Left forelimb (tissue), 1 donor: Measurements from ENCODE around the gene DNTT.

Experiments
- DNase-seq: peaks from one replicate; pipeline ENCODE4 v3.0.0-alpha.2; 2018; ENCODE audit warnings: low spot score

The DNTT gene

DNA sequence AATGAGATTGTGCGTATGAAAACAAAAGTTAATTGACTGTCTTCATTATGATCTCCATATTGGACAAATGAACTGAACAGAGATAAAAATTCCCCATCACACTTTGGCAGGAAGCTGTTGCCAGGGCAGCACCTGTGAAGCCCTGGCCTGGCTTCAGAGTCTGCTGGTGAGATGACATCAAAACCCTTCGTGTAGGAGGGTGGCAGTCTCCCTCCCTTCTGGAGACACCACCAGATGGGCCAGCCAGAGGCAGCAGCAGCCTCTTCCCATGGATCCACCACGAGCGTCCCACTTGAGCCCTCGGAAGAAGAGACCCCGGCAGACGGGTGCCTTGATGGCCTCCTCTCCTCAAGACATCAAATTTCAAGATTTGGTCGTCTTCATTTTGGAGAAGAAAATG is at the start of gene DNTT:
DNTT (plus strand) TSS at position 205 of the 400 bp plus-strand sequence; CDS start at position 269, 64 bp downstream.
- no peak for DNase-seq

DNA sequence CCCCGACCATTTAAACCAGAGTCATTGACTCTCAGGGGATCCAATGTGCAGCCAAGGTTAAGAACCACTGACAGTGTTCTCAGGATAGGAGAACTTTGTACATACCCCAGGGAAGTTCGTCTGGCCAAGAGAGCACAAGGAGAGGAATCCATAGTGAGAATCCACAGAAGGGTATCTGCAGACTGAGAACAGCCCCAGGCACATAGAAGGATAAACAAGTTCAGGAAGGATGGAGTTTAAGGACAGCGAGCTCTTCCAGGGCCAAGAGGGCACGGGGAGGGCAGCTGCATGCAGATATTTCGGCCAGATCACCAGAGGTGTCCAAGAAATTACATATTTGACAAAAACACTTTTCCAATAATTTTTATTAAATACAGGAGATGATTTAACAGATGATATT is 49.3 kb upstream of the DNTT start:
- no peak for DNase-seq

DNA sequence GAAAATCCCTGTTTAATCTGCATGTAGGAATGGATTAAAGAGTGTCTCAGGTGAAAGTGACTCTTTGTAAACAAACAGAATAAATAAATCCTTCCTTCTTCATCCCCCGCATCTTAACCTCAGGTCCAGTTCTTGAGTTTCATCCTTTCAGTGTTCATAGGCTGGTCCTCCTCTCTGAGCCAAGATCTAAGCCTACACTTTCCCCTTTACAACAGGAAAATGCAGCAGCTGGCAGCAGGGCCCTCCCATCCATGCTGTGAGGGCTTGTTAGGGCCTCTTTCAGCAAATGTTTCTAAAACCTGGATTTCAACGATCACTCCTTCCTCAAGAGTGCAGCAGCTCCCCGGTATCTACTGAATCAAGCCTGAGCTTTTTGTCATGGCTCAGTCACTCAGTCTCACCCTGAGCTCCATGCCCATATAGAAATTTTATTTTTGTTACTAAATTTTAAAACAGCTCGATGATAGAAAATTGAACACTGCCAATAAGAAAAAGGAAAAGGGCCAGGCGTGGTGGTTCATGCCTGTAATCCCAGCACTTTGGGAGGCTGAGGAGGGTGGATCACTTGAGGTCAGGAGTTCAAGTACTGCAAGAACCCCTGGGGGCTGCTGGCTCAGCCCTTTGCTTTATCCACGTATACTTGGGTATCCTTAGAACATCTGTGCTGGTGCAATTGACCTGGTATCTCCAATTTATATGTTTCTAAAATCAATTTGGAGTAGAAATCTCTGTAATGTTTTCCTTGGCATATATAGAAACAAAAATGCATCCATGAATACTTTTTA is 48.5 kb upstream of the DNTT start:
- no peak for DNase-seq

DNA sequence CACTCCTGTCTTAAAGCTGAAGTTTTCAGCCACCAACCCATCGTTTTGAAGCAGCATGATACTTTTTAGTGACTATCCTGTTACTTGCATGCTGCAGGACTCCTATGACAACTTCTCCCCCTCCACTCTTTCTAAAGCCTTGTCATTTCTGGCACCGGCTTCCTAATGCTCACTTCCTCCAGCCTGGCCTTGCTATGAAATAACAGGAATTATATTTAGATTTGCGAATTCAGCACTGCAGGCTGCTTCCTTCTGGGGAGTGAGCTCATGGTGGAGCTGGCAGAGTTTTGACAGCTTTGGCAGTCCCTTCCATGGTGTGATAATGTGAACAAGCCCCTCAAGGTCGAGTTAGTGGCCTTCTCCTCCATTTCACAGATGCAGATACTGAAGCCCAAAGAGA is 46.3 kb upstream of the DNTT start:
- no peak for DNase-seq

DNA sequence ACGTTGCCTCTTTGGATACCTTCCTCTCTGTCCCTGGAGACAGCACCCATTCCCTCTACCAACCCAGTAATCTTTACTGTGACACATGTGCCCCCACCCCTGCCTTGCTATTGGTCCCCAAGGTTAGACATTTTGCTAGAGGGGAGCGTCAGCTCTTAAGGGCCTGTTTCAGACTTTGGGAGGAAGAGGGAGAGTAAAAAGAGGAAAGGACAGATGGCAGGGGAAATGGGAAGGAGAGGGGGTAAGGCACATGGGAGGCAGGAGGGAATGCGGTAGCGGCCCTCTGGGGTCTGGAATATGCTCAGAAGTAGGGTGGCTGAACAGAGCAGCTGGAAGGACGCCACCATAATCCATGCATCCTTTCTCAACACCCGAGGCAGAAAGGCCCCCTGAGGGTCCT is 45.1 kb upstream of the DNTT start:
- no peak for DNase-seq

DNA sequence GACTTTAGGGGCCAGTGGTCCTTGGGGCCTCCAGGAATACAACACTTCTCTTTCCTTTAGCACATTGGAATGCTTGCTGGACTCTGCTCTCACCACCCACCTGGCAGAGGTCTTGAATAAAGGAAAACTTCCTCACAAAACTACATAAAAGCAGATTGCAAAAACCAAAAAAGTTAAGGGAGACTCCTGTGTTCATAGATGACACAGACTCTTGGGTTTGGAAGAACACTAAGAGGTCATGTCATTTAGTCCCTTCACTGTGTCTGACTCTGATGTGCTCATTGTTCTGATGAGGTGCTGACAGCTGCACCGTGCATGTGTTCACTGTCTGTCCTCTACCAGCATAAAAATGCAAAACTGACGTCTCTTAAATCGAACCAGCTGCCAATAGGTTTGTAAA is 44.2 kb upstream of the DNTT start:
- no peak for DNase-seq

DNA sequence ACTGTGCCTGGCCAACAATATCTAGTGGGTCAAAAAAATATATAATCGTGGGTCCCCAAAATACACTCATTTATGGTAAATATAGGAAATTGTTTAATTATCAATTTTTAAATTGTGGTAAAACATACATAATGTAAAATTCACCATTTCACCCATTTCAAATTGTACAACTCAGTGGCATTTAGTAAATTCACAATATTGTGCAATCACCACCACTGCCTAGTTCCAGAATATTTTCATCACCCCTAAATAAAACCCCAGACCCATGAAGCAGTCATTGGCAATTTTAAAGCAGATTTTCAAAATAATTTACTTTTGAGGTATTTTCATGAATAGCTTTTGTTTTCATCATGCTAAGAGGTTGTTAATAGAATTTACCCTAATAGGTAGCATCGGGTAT is 43.1 kb upstream of the DNTT start:
- DNase-seq = no peak

DNA sequence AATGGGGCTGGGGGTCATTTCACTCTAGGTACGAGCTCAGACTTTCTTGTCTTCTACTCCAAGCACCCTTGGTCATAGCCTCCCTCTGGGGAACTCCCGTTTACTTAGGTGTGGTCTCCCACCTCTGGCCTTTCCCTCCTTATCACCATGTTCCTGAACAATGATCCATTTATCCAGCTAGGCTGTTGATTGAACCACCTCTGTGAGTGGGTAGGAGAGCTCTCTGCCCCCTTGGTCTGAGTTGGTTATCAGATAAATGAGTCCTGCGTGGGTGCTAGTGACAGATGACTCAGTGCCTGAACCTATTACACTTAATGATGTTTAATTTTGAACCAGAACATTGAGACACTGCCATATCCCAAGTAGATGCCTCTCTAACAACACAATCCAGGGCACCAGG is 42.3 kb upstream of the DNTT start:
- DNase-seq = no peak

DNA sequence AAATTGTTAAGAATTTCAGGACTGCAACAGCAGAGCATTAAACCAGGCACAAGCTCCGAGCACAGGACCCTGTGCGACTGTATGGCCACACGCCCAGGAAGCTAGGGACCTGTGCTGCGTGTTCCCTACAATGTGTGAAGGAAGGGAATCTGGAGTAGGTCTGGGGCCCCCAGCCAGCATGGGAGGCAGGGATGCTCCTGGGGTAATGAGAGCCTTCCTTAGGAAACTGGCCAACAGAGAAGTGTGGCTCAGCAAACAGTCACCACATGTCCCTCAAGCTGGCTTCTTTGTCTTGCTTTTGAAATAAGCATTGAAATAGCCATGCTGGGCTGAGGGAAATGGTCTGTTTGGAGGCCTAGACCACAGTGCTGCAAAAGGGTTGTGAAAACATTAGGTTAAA is 41.1 kb upstream of the DNTT start:
- no peak for DNase-seq

DNA sequence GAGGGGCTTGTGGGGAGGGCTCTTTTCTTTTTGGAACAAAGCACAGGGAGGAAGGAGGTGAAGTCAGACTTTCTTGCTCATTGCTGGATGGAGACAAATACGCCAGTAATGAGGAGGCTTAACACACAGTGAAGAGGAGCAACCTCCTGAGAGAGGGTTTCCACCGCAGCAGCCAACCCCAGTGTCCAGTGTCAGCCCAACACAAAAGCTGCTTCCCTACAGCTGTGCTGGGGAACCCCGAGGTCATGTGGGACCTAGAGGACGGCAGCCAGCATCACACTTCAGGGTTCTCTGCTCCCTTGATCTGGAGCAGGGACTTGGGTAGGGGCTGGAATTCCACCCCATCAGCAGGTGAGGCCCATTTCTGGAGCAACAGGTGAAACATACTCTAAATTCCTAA is 40.6 kb upstream of the DNTT start:
- DNase-seq = no peak

DNA sequence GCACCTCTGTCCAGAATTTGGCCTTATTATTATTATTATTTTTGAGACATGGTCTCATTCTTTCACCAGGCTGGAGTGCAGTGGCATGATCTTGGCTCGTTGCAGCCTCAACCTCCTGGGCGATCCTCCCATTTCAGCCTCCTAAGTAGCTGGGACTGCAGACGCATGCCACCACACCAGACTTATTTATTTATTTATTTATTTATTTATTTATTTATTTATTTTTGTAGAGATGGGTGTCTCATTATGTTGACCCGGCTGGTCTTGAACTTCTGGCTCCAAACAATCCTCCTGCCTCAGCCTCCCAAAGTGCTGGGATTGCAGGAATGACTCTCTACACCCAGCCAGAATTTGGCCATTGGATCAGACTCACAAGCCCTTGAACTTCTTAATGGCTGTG is 39.3 kb upstream of the DNTT start:
- DNase-seq = no peak

DNA sequence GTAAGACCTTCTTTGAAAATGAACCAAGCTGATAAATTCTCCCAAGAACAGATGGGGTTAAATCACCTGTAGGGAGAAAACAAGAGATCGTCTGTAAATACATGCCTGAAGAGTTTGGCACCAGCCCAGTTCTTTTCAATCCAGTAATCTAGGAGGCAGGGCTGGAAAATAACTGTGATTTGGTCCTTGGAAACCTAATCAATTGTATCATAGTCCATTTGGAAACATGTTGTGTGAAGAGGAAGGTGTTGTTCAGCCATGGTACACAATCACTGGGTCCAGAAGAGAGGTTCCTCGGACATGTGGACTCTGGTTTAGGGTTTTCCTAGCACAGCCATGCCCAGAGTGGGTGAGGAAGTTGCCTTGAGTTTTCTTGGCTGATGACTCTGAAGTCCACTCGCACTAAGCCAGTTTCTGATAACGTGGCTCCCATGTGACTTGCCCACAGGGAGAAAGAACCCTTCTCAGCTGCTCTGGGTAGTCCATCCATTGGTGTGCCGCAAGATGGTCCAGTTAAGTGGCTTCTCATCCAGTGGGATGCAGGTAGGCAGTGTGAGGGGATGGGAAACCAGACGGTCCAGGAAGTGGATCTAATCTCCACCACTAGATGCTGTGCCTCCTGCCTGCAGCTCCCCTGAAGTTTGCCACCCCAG is 38.0 kb upstream of the DNTT start:
- DNase-seq = no peak

DNA sequence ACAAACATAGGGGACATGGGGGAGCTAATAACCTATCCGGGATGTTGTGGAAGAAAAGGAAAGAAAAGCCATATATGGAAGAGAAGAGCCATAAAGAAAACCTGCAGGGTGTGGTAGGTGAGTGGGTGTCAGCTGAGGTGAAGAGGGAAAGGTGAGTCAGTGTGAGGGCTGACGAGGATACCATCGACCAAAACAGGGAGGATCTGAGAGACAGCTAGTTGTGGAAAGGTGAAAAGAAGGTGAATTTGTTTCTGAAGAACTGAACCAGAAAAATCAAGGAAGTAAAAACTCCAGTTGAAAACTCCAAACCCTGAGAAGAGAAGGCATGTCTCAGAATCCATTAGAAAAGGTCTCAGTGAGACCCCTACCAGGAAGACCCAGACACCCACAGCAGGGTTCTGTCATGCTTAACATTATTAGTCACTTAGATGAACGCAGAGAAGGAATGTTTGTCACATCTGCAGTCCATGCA is 37.0 kb upstream of the DNTT start:
- no peak for DNase-seq

DNA sequence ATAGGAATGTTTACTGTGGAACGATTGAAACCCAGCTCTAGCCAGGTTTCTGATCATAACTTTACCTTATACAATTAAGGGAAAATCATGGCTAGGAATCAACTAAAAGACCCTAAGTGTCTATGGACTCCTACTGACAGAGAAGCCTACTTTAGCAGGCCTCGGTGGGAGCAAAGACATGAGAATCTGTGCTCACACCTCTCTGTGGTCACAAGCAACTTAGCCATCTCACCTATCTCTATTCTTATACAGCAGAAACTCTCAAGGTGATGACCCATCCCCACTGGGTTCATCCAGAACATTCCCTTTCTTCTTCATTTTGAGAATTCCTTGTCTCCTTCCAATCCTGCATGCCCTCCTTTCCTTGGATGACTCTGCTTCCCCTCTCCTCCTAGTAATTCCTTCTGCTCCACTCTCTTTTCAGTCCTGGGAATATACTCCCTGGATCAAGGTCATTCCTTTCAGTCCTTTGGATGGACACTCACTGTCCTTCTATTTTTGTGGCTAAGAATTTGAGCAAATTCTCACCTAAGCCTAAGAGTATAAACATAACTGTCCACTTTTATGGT is 35.8 kb upstream of the DNTT start:
- no peak for DNase-seq

DNA sequence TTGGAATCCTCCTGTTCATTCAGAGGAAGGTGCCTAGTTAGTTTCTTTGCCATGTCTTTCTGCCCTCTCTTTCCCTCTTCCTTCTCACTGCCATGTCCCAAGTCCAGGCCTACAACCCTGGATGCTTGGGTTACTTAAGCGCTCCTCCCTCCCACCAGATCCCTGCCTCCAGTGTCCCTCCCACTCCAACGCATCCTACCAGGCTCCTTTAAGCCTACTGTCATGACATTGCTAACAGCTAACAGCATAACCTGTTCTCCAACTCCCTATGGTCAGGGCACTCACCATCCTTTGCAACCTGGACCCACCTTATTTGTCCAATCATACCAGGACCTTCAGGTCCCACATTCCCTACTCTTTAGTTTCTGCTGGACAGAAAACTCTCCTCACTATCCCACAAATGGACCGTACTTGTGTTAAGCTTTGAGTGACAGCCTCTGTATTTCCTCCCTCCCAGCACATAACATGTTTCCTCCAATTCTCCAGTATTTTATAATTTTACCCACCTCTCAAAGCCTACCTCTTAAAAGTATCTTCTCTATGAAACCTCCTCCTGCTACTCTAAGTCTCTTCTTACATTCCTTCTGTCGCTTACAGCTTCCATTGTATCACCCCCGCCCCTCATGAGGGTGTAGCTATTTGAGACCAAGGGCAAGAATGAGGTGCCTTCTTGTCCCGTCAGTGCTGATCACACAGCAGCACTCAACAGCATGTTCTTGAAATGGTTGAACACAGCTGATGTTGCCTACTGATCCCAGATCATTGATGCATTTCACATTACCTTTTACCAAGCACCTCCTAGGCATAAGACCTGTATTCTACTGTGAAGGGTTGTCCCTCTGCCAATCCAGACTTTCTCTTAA is 34.6 kb upstream of the DNTT start:
- DNase-seq = no peak

DNA sequence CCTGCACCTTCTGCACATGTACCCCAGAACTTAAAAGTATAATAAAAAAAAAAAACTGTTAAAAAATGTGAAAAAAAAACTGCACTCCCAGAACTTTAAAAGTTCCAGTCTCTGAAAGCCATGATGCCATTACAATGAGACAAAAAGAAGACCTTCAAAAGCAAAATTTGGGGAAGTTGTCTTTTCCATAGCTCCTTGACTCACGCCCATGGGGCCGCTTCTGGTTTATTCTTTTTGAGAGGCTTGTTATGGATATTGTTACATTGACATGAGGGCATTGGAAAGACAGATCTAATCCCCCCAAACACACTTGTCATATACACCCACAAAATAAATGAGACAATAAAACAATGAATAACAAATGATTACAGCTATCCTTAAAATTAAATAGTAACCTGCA is 33.7 kb upstream of the DNTT start:
- DNase-seq = no peak

DNA sequence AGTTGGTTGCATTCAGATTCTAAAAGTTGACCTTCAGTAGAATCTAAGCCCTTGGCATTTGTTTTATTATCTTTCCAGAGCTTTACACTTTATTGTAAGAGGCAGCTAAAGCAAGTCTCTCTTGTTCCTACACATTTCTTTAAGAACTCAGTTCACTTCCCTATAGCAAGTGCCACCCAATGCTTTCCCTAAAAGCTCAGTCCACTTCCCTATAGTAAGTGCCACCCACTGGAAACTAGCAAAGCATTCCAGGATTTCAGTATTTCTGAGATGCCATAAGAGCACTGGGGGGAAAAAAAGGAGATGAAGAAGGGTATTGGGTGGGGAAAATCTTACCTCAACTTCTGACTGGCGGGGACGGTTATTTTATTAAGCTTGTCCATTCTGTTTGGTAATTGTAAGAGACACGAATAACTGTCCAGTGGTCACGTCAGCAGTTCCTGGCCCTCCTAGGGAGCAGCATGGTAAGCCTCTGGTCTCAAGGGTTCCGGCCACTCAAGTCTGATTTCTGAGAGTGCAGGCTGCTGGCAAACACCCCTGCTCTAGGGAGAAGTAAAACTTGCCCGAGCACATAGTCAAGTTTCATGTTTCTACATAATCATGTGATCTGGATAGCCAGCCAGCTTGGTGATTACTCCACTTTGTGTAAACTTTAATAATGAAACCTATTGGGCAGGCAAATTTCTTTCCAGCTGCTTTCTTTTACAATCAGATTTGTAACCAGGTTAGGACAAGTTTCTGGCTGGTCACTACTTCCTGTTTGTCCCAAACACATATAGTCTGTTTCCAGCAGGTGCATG is 33.0 kb upstream of the DNTT start, which contains the start of gene BLNK:
BLNK (minus strand) TSS at position 554 of the 800 bp plus-strand sequence; CDS start at position 383, 171 bp downstream.
- DNase-seq = no peak

DNA sequence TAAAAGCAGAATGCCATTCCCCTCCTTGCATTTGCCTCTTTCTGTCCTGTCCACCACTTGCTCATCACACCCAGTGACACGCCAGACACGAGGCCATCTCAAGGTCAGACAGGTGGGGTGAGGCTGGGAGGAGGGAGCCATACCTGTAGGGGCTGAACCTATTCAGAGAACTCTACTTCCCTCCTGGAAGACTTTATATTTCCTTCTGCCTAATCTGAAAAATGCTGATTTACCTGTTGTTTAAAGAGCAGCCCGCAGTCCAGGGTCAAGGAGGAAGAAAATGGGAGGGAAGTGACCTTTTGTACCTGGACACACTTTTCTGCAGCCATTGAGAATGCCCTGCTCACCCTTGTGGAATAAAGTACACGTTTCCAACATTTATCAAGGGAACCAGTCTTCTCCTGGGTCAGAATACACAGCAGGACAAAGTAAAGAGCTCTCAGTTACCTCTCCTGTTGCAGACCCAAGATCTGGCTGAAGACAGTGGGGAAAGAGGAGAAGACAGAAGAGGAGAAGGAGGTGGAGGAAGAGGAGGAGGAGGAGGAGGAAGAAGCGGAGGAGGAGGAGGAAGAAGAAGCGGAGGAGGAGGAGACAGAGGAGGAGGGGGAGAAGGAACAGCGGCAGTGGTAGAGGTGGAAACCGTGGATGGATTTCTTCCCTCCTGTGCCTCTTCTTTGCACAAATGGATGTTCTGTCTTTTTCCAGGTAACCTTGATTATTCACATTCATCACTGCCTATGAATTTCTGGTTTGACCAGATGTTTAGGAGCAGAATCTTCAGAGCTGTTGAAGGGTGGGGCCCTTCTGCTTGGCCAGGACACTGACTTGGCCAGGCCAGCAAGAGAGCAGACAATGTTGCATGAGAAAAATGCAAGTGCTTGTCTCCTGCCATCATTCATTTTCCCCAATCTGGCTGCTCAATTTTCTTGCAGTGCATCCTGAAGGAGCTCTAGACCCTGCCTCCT is 31.6 kb upstream of the DNTT start:
- no peak for DNase-seq

DNA sequence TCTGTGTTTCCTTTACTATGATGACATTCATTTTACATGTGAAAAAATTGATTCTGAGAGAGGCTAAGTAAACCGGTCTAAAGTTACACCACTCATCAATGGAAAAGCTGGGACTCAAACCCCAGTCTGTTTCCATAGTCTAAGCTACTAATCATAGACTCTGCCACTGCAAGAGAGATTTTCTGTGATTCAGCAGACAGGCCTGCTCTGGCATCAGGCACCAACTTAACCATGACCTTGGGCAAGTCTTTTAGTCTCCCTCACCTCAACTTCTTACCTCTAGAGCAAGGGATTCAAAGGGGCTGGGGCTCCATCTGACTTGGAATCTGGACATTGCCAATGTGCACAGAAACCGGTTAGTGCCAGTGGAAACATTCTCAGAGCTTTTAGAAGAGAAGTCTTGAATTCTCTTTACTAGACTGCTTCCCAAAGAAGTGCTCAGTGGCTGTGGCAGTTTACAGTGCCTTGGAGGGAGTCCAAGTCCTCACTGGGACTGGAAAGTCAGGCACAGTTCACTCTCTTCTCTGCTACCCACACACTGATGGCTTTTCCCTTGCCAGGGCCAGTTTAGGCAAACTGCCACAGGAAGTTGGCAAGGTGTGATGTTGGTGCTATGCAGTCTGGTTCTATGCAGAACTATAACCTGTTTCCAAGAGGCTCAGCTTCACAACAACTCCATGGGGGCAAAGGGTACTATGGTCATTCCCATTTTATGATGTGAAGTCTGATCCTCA is 28.4 kb upstream of the DNTT start:
- no peak for DNase-seq

DNA sequence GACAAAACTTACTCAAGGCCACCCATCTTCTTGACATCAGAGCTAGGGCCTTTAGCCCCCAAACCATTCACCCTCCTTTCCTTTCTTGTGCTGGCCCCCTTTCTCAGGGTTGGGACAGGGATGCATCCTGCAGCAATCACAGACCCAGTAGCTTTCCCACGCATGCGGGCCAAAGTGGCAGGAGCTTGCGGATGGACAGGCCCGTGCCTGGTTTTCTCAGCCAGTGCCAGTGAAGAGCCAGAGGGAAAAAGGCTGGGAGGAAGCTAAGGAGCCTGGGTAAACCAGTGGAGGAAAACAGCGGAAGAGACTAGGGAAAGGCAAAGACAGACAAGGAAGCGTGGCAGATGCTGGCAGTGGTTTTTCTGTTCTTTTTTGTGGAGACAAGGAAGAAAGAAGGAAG is 27.8 kb upstream of the DNTT start:
- no peak for DNase-seq
